ENCODE data around the gene NFE2L3.
"Not testable (repeated sequence)": the region's sequence is repeated elsewhere in the genome, so short reads cannot be mapped to it uniquely, and the experiment has no call there.

DNA sequence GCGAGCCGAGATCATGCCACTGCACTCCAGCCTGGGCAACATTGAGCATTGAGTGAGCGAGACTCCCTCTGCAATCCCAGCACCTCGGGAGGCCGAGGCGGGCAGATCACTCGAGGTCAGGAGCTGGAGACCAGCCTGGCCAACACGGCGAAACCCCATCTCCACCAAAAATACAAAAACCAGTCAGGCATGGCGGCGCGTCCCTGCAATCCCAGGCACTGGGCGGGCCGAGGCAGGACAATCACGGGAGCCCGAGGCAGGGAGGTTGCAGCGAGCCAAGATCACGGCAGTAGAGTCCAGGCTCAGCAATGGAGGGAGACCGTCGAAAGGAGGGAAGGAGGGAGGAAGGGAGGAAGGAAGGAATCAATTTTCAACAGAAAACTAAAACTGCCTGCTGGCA, 25.3 kb downstream of the NFE2L3 start:
- TF ChIP-seq, protein P1, sequence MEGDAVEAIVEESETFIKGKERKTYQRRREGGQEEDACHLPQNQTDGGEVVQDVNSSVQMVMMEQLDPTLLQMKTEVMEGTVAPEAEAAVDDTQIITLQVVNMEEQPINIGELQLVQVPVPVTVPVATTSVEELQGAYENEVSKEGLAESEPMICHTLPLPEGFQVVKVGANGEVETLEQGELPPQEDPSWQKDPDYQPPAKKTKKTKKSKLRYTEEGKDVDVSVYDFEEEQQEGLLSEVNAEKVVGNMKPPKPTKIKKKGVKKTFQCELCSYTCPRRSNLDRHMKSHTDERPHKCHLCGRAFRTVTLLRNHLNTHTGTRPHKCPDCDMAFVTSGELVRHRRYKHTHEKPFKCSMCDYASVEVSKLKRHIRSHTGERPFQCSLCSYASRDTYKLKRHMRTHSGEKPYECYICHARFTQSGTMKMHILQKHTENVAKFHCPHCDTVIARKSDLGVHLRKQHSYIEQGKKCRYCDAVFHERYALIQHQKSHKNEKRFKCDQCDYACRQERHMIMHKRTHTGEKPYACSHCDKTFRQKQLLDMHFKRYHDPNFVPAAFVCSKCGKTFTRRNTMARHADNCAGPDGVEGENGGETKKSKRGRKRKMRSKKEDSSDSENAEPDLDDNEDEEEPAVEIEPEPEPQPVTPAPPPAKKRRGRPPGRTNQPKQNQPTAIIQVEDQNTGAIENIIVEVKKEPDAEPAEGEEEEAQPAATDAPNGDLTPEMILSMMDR (IDR thresholded peaks at IDR 0.05), result not testable (repeated sequence)
- TF ChIP-seq POLR2A (IDR thresholded peaks at IDR 0.05), result not testable (repeated sequence)
